IMR-90 (cell line): ENCODE results near the gene ALLC. TPM values are rescaled to one million over a fixed set of nuclear protein-coding genes. Genes with fewer than 3 reads are reported as not detected.

Experiments
- ATAC-seq: fragments of 200-7000 bp; cut with Tn5 transposase; 2 replicates; pipeline ENCODE4 v1.9.1; 2020; ENCODE audit warnings: low read depth, mild to moderate bottlenecking, moderate library complexity
- BruUV-seq: library from RNA; stranded (reverse); fragments of 400-500 nt; replicated peaks from 2 replicates; lab custom pipeline; 2021; lab: Mats Ljungman, UMichigan
- CTCF ChIA-PET: fragments of 300-600 bp; formaldehyde crosslinking; extraction: SDS; loops from one replicate; lab custom pipeline; 2021; ENCODE audit warnings: antibody characterized with exemption; lab: Yijun Ruan, JAX
- POLR2A ChIA-PET: fragments of 300-600 bp; sonication (Branson Sonifier 250); formaldehyde crosslinking; loops from one replicate; lab custom pipeline; 2022; ENCODE audit warnings: antibody characterized with exemption; ENCODE audit not compliant: unreplicated experiment; lab: Charles Lee
- DNase-seq: peaks from one replicate; pipeline ENCODE4 v3.0.0; 2013
- H2AFZ ChIP-seq: replicated peaks from 2 replicates; pipeline ENCODE3; 2013; ENCODE audit warnings: low read length, mild to moderate bottlenecking; ENCODE audit not compliant: poor library complexity
- H2AK5ac ChIP-seq: 2 replicates; pipeline ENCODE4 v1.6.1; 2013; ENCODE audit warnings: low read depth, low read length, inconsistent platforms
- H2AK9ac ChIP-seq: replicated peaks from 2 replicates; pipeline ENCODE3; 2013; ENCODE audit warnings: mild to moderate bottlenecking, low read depth, low read length, moderate library complexity; ENCODE audit not compliant: poor library complexity
- H2BK120ac ChIP-seq: 2 replicates; pipeline ENCODE4 v1.6.1; 2013; ENCODE audit warnings: low read depth, low read length, inconsistent platforms
- H2BK15ac ChIP-seq: 3 replicates; pipeline ENCODE4 v1.6.1; 2013; ENCODE audit warnings: low read depth, low read length, inconsistent platforms
- H2BK20ac ChIP-seq: 2 replicates; pipeline ENCODE4 v1.6.1; 2013; ENCODE audit warnings: low read depth, mild to moderate bottlenecking, inconsistent platforms, low read length, moderate library complexity
- H2BK5ac ChIP-seq: 2 replicates; pipeline ENCODE4 v1.6.1; 2013; ENCODE audit warnings: mild to moderate bottlenecking, low read depth, low read length, inconsistent platforms; ENCODE audit not compliant: poor library complexity, severe bottlenecking
- H3K14ac ChIP-seq: replicated peaks from 2 replicates; pipeline ENCODE4 v1.6.1; 2013; ENCODE audit warnings: low read depth, low read length, inconsistent platforms
- H3K18ac ChIP-seq: 2 replicates; pipeline ENCODE4 v1.6.1; 2013; ENCODE audit warnings: low read depth, low read length, control low read depth
- H3K23ac ChIP-seq: 2 replicates; pipeline ENCODE4 v1.6.1; 2013; ENCODE audit warnings: low read depth, low read length, inconsistent platforms
- H3K27ac ChIP-seq: 2 replicates; pipeline ENCODE4 v1.5.1; 2013; ENCODE audit warnings: mild to moderate bottlenecking, control low read depth, low read length; ENCODE audit not compliant: insufficient read depth
- H3K27me3 ChIP-seq: 2 replicates; pipeline ENCODE4 v1.6.1; 2013; ENCODE audit warnings: low read length; ENCODE audit not compliant: control insufficient read depth, insufficient read depth
- H3K36me3 ChIP-seq: 2 replicates; pipeline ENCODE4 v1.6.1; 2013; ENCODE audit warnings: low read length, mixed read lengths; ENCODE audit not compliant: control insufficient read depth, insufficient read depth
- H3K4ac ChIP-seq: 2 replicates; pipeline ENCODE4 v1.6.1; 2013; ENCODE audit warnings: low read depth, low read length, inconsistent platforms
- H3K4me1 ChIP-seq: 2 replicates; pipeline ENCODE4 v1.6.1; 2013; ENCODE audit warnings: low read length, mixed read lengths; ENCODE audit not compliant: control insufficient read depth, insufficient read depth
- H3K4me2 ChIP-seq: 2 replicates; pipeline ENCODE4 v1.6.1; 2013; ENCODE audit warnings: low read depth, mild to moderate bottlenecking, control low read depth, low read length, moderate library complexity
- H3K4me3 ChIP-seq: 2 replicates; pipeline ENCODE4 v1.5.1; 2013; ENCODE audit warnings: low read depth, mild to moderate bottlenecking, control low read depth, low read length, moderate library complexity; ENCODE audit not compliant: insufficient read depth
- H3K56ac ChIP-seq: 2 replicates; pipeline ENCODE4 v1.6.1; 2013; ENCODE audit warnings: low read length, inconsistent platforms; ENCODE audit not compliant: insufficient read depth; ENCODE audit errors: extremely low read depth
- H3K79me1 ChIP-seq, 2 experiments: 2 replicates each; pipeline ENCODE4 v1.6.1; 2013; ENCODE audit warnings: low read length in 2 of 2, inconsistent platforms in 1 of 2, low read depth in 1 of 2
- H3K9ac ChIP-seq: 2 replicates; pipeline ENCODE4 v1.6.1; 2013; ENCODE audit warnings: low read depth, low read length, control low read depth
- H3K9me1 ChIP-seq: 2 replicates; pipeline ENCODE4 v1.6.1; 2013; ENCODE audit warnings: low read length, inconsistent platforms; ENCODE audit not compliant: insufficient read depth
- H3K9me3 ChIP-seq: 2 replicates; pipeline ENCODE4 v1.6.1; 2013; ENCODE audit warnings: low read length; ENCODE audit not compliant: control insufficient read depth, insufficient read depth
- H4K20me1 ChIP-seq: 2 replicates; pipeline ENCODE4 v1.6.1; 2013; ENCODE audit warnings: low read length, inconsistent platforms; ENCODE audit not compliant: insufficient read depth
- H4K5ac ChIP-seq: 2 replicates; pipeline ENCODE4 v1.6.1; 2013; ENCODE audit warnings: mild to moderate bottlenecking, low read depth, low read length, control low read depth
- H4K8ac ChIP-seq, 2 experiments: 2 replicates each; pipeline ENCODE4 v1.6.1; 2013; ENCODE audit warnings: low read depth in 2 of 2, low read length in 2 of 2, control low read depth in 1 of 2, inconsistent platforms in 1 of 2
- H4K91ac ChIP-seq: 2 replicates; pipeline ENCODE4 v1.6.1; 2013; ENCODE audit warnings: low read depth, low read length, inconsistent platforms; ENCODE audit not compliant: insufficient read depth
- CHD1 ChIP-seq: IDR thresholded peaks from 2 replicates; pipeline ENCODE4 v1.6.1; 2012; ENCODE audit warnings: low read depth, low read length, improper control_type of control experiment
- FOS ChIP-seq: fragments of 150-350 bp; IDR thresholded peaks from 2 replicates; pipeline ENCODE4 v1.6.1; 2016; ENCODE audit warnings: low read depth, low read length
- MAFK ChIP-seq: IDR thresholded peaks from 2 replicates; pipeline ENCODE4 v1.6.1; 2012; ENCODE audit warnings: low read depth, low read length, improper control_type of control experiment
- MXI1 ChIP-seq: IDR thresholded peaks from 2 replicates; pipeline ENCODE4 v1.6.1; 2012; ENCODE audit warnings: low read depth, mild to moderate bottlenecking, low read length, moderate library complexity, borderline replicate concordance
- NFE2L2 ChIP-seq: fragments of 150-350 bp; IDR thresholded peaks from 2 replicates; pipeline ENCODE4 v1.6.1; 2016; ENCODE audit warnings: low read depth, mild to moderate bottlenecking, low read length
- POLR2A ChIP-seq: IDR thresholded peaks from 2 replicates; pipeline ENCODE4 v1.6.1; 2012; ENCODE audit warnings: mild to moderate bottlenecking, low read depth, low read length
- RAD21 ChIP-seq: IDR thresholded peaks from 2 replicates; pipeline ENCODE4 v1.6.1; 2012; ENCODE audit warnings: low read length, improper control_type of control experiment
- RCOR1 ChIP-seq: IDR thresholded peaks from 2 replicates; pipeline ENCODE4 v1.6.1; 2012; ENCODE audit warnings: mild to moderate bottlenecking, low read length, improper control_type of control experiment; ENCODE audit not compliant: insufficient replicate concordance
- RFX5 ChIP-seq: IDR thresholded peaks from 2 replicates; pipeline ENCODE4 v1.8.0; 2012; ENCODE audit warnings: low read depth, mild to moderate bottlenecking, low read length, moderate library complexity
- USF2 ChIP-seq: fragments of 150-350 bp; IDR thresholded peaks from 2 replicates; pipeline ENCODE4 v1.6.1; 2017; ENCODE audit warnings: mild to moderate bottlenecking, antibody characterized with exemption, low read length, low read depth
- WGBS, 2 experiments: methylation state at CpG; one replicate each; pipeline versions ENCODE4 v1.1.5 to v1.1.7; 2013; ENCODE audit warnings: missing lambda C conversion rate in 2 of 2; ENCODE audit not compliant: insufficient read length in 1 of 2; ENCODE audit errors: extremely low coverage in 2 of 2; 5-methylcytosine and 5-hydroxymethylcytosine counted together
- dilution Hi-C: fragments of 300-500 bp; cut with HindIII; formaldehyde crosslinking; loops from one replicate; pipeline ENCODE4 v1.14.3; 2018; ENCODE audit warnings: low sequenced_read_pairs; ENCODE audit not compliant: unreplicated experiment
- in situ Hi-C: fragments of 300-500 bp; cut with MboI; formaldehyde crosslinking; loops from 3 replicates; pipeline ENCODE4 v1.14.3; 2019; ENCODE audit warnings: low sequenced_read_pairs, inconsistent platforms, mixed read lengths
- intact Hi-C: fragments of 100-400 bp; cut with micrococcal nuclease; formaldehyde crosslinking; loops from 2 replicates; pipeline ENCODE4 v1.10.0; 2022
- polyA plus RNA-seq, 3 experiments: library from polyadenylated mRNA; depleted of rRNA; stranded (reverse); fragments of >200 nt; gene quantifications; 2 replicates each; pipeline ENCODE4 v1.2.3, GENCODE V29; 2012; ENCODE audit warnings: low replicate concordance in 1 of 3
- total RNA-seq: library from RNA; depleted of rRNA; stranded (reverse); fragments of >200 nt; gene quantifications from 2 replicates; pipeline ENCODE4 v1.2.3, GENCODE V29; 2012
- TF ChIP-seq, protein P1 (sequence below): conservative IDR thresholded peaks from 2 replicates; pipeline ENCODE4 v1.5.1; 2012; ENCODE audit warnings: mild to moderate bottlenecking, low read depth, low read length, improper control_type of control experiment

The ALLC gene
- total and polyA plus RNA-seq, 2 of the 4 experiments (the other 2 are of a cell fraction) = not detected

DNA sequence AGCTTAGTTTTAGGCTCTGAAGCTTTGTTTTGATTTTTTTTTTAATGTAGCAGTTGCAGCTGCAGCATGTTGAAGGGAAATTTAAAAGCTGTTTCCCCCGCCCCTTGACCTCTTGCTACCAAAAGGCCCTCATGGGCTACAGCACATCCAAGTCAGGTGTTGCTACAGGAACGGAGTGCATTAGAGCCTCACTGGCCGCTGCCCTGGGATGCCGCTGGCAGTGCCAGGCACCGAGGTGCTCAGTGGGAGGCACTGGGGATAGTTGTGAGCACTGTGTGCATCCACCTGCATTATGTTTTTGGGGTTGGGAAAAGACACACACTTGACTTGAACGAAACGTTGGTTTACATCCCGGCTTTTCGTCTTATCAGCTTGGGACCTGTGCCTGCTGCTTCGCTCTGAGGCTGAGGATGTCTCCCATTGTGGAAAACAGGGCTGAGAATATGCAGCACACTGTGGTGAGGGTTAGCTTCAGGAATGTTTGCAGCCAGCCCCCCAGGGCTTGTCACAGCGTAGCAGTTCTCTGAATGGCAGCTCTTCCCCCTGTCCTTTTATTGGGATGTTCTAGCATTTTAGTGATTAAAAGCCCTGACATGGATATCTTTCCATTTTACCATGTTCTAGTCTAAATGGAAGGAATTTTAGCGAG lies 69.5 kb downstream of the ALLC start:
- Histone ChIP-seq H2AFZ (no peak overlapping the region), H4K20me1 (no peaks in the 10 kb centered on the region), H2BK5ac (no peak overlapping the region), H3K23ac (no peak overlapping the region), H3K4me1 (no peaks in the 10 kb centered on the region), H3K9ac (peak overlapping the region; percentile 65; the same call in 1 of the 2 replicates), H2AK5ac (no peak overlapping the region), H3K56ac (no peak overlapping the region), H3K4ac (no peak overlapping the region), H3K14ac (no peak overlapping the region), H4K8ac (no peak overlapping the region), H2BK120ac (no peak overlapping the region), H4K5ac (no peak overlapping the region), H3K27ac (no peak overlapping the region), H3K4me3 (no peak overlapping the region), H4K91ac (no peak overlapping the region), H3K4me2 (peak overlapping the region; percentile 86; the same call in 1 of the 2 replicates), H3K27me3 (peaks cover 12% of the 10 kb centered on the region; the same call in 1 of the 2 replicates), H3K18ac (no peak overlapping the region), H3K79me1 (no peaks in the 10 kb centered on the region), H3K36me3 (no peaks in the 10 kb centered on the region), H3K9me3 (no peaks in the 10 kb centered on the region), H3K9me1 (no peaks in the 10 kb centered on the region), H2AK9ac (no peak overlapping the region), H2BK15ac (no peak overlapping the region), H2BK20ac (no peak overlapping the region)
- in situ Hi-C loops (no loop called here), dilution Hi-C loops (no loop called here), intact Hi-C loops (loop anchor here (1.0 to 2.0 kb wide), 3 partner anchors 35 to 100 kb away; no protein-coding TSS in a partner anchor)
- BruUV-seq = no TSS peak
- 41% methylated on average over 4 of the region's 12 CpGs; no CpG with 5 or more reads in 1 of the 2 experiments for WGBS, 2 experiments
- ChIA-PET CTCF (interaction anchor here (0.5 to 4.9 kb wide), 18 partner anchors 9 to 1878 kb away, joined by 3 to 41 read pairs (median 5); no protein-coding TSS in a partner anchor), POLR2A (no interaction called here)
- ATAC-seq = no peak
- no peak for DNase-seq
- TF ChIP-seq RFX5 = no peak
- TF ChIP-seq, protein P1, sequence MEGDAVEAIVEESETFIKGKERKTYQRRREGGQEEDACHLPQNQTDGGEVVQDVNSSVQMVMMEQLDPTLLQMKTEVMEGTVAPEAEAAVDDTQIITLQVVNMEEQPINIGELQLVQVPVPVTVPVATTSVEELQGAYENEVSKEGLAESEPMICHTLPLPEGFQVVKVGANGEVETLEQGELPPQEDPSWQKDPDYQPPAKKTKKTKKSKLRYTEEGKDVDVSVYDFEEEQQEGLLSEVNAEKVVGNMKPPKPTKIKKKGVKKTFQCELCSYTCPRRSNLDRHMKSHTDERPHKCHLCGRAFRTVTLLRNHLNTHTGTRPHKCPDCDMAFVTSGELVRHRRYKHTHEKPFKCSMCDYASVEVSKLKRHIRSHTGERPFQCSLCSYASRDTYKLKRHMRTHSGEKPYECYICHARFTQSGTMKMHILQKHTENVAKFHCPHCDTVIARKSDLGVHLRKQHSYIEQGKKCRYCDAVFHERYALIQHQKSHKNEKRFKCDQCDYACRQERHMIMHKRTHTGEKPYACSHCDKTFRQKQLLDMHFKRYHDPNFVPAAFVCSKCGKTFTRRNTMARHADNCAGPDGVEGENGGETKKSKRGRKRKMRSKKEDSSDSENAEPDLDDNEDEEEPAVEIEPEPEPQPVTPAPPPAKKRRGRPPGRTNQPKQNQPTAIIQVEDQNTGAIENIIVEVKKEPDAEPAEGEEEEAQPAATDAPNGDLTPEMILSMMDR = no peak
- TF ChIP-seq CHD1 = no peak
- no peak for TF ChIP-seq RCOR1
- no peak for TF ChIP-seq USF2
- TF ChIP-seq RAD21 = no peak
- no peak for TF ChIP-seq NFE2L2
- no peak for TF ChIP-seq POLR2A
- no peak for TF ChIP-seq MXI1
- TF ChIP-seq MAFK = no peak
- TF ChIP-seq FOS = no peak
